Ammon's horn (tissue), 1 donor: ENCODE results near the gene SDR42E2.
"Not testable (repeated sequence)": the region's sequence is repeated elsewhere in the genome, so short reads cannot be mapped to it uniquely, and the experiment has no call there.

Source experiments
- DNase-seq: peaks from one replicate; pipeline ENCODE4 v3.0.0-alpha.2; 2016; ENCODE audit warnings: low spot score

Gene SDR42E2

GRCh38 chr16:22191532-22192260, 29.4 kb downstream of the SDR42E2 start:
- DNase-seq = peak; percentile 40

- DNase-seq = peak; percentile 79
Measured at GRCh38 chr16:22192261-22193062, 30.2 kb downstream of the SDR42E2 start.

DNA sequence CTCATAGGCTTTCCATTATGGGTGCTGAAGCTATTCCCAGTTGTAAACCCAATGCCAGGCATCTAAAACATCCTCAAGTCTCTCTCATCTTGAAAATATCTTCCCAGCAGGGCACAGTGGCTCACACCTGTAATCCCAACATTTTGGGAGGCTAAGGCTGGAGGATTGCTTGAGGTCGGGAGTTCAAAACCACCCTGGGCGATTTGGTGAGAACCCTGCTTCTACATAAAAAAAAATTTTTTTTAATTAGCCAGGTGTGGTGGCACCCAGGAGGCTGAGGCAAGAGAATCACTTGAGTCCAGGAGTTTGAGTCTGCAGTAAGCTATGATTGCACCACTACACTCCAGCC, 30.7 kb downstream of the SDR42E2 start:
- no peak for DNase-seq

GRCh38 chr16:22194707-22195444, 32.6 kb downstream of the SDR42E2 start:
- DNase-seq = no peak

- DNase-seq = no peak
Measured at GRCh38 chr16:22195445-22195694, 33.1 kb downstream of the SDR42E2 start.

- DNase-seq = peak; percentile 96
Measured at GRCh38 chr16:22195695-22196558, 33.6 kb downstream of the SDR42E2 start.

DNA sequence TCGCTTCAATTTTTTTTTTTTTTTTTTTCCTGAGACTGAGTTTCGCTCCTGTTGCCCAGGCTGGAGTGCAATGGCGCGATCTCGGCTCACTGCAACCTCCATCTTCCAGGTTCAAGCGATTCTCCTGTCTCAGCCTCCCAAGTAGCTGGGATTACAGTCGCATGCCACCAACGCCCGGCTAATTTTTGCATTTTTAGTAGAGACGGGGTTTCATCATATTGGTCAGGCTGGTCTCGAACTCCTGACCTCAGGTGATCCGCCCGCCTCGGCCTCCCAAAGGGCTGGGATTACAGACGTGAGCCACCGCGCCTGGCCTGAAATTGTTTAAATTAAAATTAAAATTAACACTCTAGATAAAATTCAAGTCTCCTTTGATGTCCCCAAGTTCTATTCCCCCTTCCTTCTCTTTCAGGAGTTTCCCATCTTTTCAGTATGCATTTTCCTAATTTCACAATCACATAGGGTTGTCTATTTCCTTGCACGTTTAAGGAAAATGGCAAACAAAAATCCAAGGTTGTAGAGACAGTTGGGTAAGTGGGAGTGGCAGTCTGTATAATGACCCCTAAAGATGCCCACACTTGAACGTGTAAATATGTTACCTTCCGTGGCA, 34.4 kb downstream of the SDR42E2 start:
- not testable (repeated sequence) for DNase-seq

- no peak for DNase-seq
Measured at GRCh38 chr16:22198547-22199293, 36.4 kb downstream of the SDR42E2 start.

GRCh38 chr16:22202261-22202637, 39.9 kb downstream of the SDR42E2 start:
- no peak for DNase-seq

- no peak for DNase-seq
Measured at GRCh38 chr16:22203091-22203490, 40.8 kb downstream of the SDR42E2 start.

GRCh38 chr16:22204091-22204655, 41.9 kb downstream of the SDR42E2 start:
- no peak for DNase-seq

- no peak for DNase-seq
Measured at GRCh38 chr16:22205577-22206012, 43.3 kb downstream of the SDR42E2 start.

GRCh38 chr16:22206013-22206841, 43.9 kb downstream of the SDR42E2 start, which contains the start of gene EEF2K:
Gene EEF2K (plus strand): TSS chr16:22206278. CDS start chr16:22225730, 19,452 bp downstream.
- peak; percentile 87 for DNase-seq

- DNase-seq = peak; percentile 68
Measured at GRCh38 chr16:22206842-22207714, 44.8 kb downstream of the SDR42E2 start.

DNA sequence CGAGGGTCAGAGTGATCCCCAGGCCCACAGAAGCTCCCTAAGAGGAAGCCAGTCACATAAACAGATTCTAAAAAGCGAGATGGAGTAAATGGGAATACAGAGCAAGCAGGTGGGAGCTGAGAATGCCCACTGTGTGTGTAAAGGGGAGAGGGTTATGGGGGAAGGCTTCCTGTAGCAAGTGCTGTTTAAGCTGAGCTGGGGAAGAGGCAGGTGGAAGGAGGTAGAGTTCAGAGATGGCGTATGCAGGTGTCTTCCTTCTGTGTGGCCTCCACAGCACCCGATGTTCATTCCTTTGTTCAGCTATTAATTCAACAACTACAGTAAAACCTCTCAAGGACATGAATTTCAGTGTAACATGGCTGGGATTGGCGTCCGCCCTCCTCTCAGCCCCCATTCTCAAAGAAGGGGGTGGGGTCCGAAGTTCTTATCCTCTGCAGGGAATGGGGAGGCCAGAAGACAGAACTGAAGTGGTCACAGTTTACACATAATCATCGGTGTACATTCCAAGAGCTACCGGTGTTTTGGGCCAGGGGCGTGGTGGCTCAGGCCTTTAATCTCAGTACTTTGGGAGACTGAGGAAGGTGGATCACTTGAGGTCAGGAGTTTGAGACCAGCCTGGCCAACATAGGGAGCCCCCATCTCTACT, 45.5 kb downstream of the SDR42E2 start:
- no peak for DNase-seq

- DNase-seq = no peak
Measured at GRCh38 chr16:22210285-22210684, 48.0 kb downstream of the SDR42E2 start.

- DNase-seq = no peak
Measured at GRCh38 chr16:22210854-22211253, 48.5 kb downstream of the SDR42E2 start.

DNA sequence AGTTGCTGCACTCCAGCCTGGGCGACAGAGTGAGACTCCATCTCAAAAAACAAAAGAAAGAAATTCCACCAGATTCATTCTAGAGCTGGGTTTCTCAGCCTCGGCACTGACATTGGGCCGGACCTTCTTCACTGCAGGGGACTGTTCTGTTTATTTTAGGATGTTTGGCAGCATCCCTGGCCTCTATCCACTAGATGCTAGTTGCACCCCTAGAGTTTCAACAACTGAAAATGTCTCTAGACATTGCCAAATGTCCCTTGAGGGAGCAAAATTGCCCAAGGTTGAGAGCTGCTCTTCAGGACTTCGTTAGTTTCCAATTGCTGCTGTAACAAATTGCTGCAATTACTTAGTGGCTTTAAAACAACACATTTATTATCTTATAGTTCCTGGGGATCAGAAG, 50.9 kb downstream of the SDR42E2 start:
- no peak for DNase-seq
